NCI-H2107 treated with DMSO at 0.1 percent for 48 hours (cell line): Measurements from ENCODE around the gene USP54.

Experiments used
- DNase-seq: peaks from one replicate; lab custom pipeline; 2025; ENCODE audit not compliant: unreplicated experiment; lab: John Stamatoyannopoulos, UW

The USP54 gene

DNA sequence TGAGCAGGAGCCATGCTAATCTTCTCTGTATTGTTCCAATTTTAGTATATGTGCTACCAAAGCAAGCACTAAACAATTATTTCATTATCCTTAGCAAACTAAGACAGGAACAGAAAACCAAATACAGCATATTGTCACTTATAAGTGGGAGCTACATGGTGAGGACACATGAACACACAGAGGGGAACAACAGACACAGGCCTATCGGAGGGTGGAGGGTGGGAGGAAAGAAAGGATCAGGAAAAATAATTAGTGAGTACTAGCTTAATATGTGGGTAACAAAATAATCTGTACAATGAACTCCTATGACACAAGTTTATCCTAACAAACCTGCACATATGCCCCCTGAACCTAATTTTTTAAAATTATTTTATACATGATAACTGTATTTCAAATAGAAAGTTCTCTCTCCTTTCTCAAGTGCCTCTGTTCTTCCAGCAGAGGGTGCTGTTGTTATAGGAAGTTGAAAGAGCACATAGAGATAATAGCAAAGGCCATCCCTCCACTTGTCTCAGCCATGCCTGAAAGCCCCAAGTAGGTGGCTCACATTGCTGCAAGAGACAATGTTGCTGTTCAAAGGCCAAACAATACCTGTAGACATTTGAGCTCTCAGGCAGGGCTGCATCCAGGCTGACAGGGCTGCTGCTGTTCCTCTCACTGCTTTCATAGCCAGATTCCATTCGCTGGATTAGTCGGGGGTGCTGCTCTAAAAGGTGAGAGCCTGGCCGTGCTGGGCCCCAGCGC, 61.9 kb downstream of the USP54 start:
- peak; percentile 73 for DNase-seq

- no peak for DNase-seq
Measured at GRCh38 chr10:73522263-73522662, 68.9 kb downstream of the USP54 start.

DNA sequence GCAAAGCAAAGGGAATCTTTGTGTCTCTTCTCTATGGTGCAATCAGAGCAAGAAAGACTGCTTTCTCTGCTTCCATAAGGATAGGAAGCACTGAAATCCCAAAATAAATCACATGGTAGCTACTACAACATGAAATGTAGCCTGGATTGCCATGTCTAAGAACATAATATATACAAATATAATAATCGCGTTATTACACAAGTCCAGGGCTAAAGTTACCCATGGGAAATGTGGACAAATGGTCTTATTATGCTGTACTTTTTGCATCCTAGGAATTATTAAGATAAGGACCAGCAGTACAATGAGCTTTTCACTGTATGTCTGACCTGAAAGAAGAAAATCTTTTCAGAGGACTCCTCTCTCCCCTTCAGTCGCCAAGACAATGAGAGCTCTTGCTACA, 71.8 kb downstream of the USP54 start:
- DNase-seq, result no peak

GRCh38 chr10:73517166-73517888, 73.8 kb downstream of the USP54 start:
- no peak for DNase-seq

GRCh38 chr10:73512207-73512743, 78.9 kb downstream of the USP54 start:
- DNase-seq, result no peak

GRCh38 chr10:73509695-73510094, 81.4 kb downstream of the USP54 start:
- DNase-seq, result no peak

GRCh38 chr10:73506491-73506890, 84.7 kb downstream of the USP54 start:
- no peak for DNase-seq

DNA sequence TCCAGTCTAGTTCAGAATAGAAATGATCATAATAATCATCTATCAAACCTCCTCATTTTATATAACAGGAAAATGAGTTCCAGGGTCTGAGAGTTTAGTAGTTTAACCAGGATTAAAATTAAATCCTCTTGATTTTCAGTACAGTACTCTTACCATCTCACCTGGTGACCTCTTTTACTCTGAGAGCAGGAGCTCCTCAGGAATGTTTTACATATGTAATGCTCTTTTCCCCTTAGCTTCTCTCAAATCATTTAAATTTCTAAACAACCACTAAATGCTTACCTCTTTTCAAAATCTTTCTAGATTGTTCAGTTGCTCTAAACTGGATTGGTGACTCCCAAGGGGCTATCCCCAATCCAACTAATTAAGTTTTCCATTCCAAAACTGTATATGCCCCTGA, 85.1 kb downstream of the USP54 start:
- DNase-seq, result no peak

GRCh38 chr10:73503037-73503436, 88.1 kb downstream of the USP54 start:
- DNase-seq, result no peak

- DNase-seq, result no peak
Measured at GRCh38 chr10:73501651-73502050, 89.5 kb downstream of the USP54 start.

- no peak for DNase-seq
Measured at GRCh38 chr10:73497623-73498022, 93.5 kb downstream of the USP54 start.

DNA sequence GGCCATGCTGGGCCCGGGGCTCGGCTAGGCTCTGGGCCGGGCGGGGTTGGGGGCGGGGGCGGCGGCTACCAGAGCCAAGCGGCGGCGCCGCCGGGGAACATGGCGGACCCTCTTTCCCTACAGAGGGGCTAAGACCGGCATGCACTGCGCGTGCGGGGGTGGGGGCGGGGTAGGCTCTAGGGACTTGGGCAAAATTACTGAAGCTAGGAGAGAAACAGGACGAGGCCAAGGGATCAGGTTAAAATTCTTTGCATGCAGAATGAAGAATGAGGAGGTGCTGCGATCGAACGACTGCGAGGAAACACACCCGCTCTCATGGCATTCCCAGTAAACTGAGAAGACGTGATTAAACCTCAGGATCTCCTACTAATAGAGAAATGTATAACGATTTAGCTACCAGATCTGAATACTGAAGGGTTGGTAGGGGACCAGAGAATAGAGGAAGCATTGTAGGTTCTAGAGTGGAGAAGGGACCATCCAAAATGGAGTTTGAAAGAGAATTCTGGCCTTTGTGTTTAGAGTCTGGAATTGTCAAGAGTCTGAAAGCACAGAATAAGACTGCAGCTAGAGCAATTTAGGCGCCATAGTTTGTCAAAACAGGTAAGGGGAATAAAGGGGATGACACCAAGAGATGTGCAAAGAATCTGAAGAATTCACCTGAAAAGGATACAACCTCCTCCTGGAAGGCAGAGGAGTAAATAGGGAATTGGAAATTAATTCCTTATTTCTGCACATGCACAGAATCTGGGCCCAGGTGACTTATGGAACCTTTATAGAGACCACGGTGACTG, 95.1 kb downstream of the USP54 start, which contains the start of gene PPP3CB:
Gene PPP3CB (minus strand): TSS at position 141 of the 791 bp plus-strand sequence. CDS start 135 bp downstream, at position 6.
- DNase-seq, result peak; percentile 84

GRCh38 chr10:73495226-73495883, 95.8 kb downstream of the USP54 start:
- peak; percentile 25 for DNase-seq

DNA sequence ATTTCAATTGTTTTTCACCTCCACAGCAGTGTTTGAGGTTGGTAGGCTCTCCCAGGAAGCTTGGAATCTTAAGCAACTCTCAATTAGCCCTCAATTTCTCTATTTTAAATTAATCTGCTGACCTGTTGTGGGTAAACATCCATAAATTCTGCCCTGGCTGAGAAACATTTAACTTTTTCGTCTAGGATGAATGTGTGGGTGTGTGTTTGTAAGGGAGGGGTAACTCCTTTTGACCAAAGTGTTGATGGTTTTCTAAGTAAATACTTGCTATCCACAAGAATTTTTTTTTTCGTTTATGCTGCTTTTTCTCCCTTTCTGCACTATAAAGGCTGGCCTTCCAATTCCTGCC, 96.3 kb downstream of the USP54 start:
- no peak for DNase-seq

DNA sequence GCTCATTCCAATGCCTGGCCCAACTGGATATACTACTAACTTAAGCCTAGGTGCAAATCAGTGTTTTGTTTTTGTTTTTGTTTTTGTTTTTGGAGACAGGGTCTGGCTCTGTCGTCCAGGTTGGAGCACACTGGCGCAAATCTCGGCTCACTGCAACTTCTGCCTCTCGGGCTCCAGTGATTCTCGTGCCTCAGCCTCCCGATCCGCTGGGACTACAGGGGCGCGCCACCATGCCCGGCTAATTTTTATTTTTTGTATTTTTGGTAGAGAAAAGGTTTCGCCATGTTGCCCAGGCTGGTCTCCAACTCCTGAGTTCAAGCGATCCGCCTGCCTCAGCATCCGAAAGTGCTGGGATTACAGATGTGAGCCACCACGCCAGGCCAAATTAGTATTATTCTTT, 96.9 kb downstream of the USP54 start:
- no peak for DNase-seq

DNA sequence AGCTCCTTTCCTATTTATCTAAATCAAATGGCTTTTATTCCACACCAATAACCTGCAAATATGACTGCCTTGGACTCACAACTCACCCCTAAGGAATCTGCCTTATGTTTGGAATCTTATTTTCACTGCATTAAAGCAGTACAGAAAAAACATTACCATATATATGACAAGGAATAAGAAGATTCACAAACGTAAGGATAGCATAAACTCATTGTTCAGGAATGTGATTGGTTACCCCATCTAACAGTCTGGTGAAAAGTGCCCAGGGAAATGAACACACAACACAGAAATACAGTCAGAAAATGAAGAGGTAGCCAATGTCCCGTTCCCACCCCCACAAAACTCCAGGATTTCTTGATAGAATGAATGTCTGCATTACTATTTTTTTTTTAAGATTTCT, 97.4 kb downstream of the USP54 start:
- no peak for DNase-seq

DNA sequence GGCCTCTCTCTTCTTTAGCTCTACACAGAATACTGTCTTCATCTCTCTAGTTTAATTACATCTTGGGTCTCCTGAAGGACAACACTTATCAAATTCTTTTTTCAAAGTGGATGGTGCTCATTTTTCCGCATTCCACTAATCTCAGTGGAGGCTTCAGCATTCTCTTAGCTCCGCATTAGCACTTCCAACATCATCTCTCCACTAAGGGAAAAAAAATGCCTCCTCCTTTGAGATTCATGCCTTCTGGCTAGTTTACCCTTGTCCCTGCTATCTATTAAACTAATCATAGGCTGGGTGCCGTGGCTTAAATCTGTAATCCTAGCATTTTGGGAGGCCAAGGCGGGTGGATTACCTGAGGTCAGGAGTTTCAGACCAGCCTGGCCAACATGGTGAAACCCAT, 104.5 kb downstream of the USP54 start:
- DNase-seq, result no peak

GRCh38 chr10:73485320-73485719, 105.8 kb downstream of the USP54 start:
- DNase-seq, result no peak

- DNase-seq, result no peak
Measured at GRCh38 chr10:73480158-73480557, 111.0 kb downstream of the USP54 start.

DNA sequence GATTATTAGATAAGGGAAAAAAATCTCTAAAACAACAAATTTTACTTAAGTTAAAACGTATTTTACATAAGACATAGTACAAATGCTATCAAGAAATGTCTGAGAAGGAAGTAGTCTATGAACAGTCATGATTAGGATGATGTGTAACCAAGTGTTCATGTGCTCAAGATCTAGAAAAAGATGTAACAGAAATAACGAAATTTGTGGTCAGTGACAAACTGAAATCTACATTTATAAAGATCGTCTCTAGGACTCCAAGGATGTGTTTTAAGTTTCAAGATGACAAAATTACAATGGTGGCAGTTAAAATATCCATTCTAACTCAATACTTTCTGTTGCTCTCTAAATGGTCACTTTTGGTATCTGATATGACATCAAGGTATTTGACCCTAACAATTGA, 112.5 kb downstream of the USP54 start:
- DNase-seq, result no peak

GRCh38 chr10:73471226-73471625, 119.9 kb downstream of the USP54 start:
- no peak for DNase-seq
